CD14-positive monocyte (primary cell): Measurements from ENCODE around the gene LETM1. TPM values are rescaled to one million over a fixed set of nuclear protein-coding genes. Genes with fewer than 3 reads are reported as not detected.

Experiments used
- DNase-seq, 3 donors: peaks; one replicate each; pipeline ENCODE4 v3.0.0-alpha.2; 2011 to 2022
- H2AFZ ChIP-seq: 2 replicates; pipeline ENCODE4 v1.6.0; 2012; ENCODE audit warnings: mild to moderate bottlenecking, low read depth, low read length, inconsistent platforms; ENCODE audit not compliant: insufficient read depth, poor library complexity, severe bottlenecking
- H3K27ac ChIP-seq, 2 donors: 1 replicate in 1 of 2; 2 replicates in 1 of 2; pipeline ENCODE4 v1.5.1; 2012 to 2013; ENCODE audit warnings: low read length in 2 of 2, control low read depth in 1 of 2, inconsistent platforms in 1 of 2, low read depth in 1 of 2, mild to moderate bottlenecking in 1 of 2
- H3K27me3 ChIP-seq, 2 donors: one replicate each; pipeline versions ENCODE4 v1.6.0 to v1.6.1; 2011 to 2013; ENCODE audit warnings: low read length in 2 of 2; ENCODE audit not compliant: control insufficient read depth in 2 of 2, insufficient read depth in 2 of 2
- H3K36me3 ChIP-seq, 2 donors: replicated peaks in 1 of 2; 1 replicate in 1 of 2; 2 replicates in 1 of 2; pipeline versions ENCODE4 v1.5.1 to v1.6.1; 2012 to 2013; ENCODE audit warnings: low read length in 2 of 2, control low read depth in 1 of 2, inconsistent platforms in 1 of 2, mild to moderate bottlenecking in 1 of 2; ENCODE audit not compliant: insufficient read depth in 2 of 2, control insufficient read depth in 1 of 2
- H3K4me1 ChIP-seq, 2 donors: 1 replicate in 1 of 2; 2 replicates in 1 of 2; pipeline versions ENCODE4 v1.5.1 to v1.6.1; 2012 to 2013; ENCODE audit warnings: low read length in 2 of 2, control low read depth in 1 of 2, inconsistent platforms in 1 of 2, mild to moderate bottlenecking in 1 of 2, moderate library complexity in 1 of 2; ENCODE audit not compliant: insufficient read depth in 2 of 2, control insufficient read depth in 1 of 2
- H3K4me2 ChIP-seq: replicated peaks from 2 replicates; pipeline ENCODE3; 2012; ENCODE audit warnings: low read length, moderate library complexity, mild to moderate bottlenecking; ENCODE audit not compliant: poor library complexity, severe bottlenecking; ENCODE audit errors: extremely low read depth
- H3K4me3 ChIP-seq, 3 experiments: fragments of 200-600 bp in 1 of 3; sonication (generic) in 1 of 3; replicated peaks in 1 of 3; 1 replicate in 2 of 3; 2 replicates in 1 of 3; pipeline ENCODE4 v1.5.1; 2011 to 2013; ENCODE audit warnings: low read length in 3 of 3, mild to moderate bottlenecking in 3 of 3, control low read depth in 2 of 3, low read depth in 2 of 3, inconsistent platforms in 1 of 3, moderate library complexity in 1 of 3
- H3K79me2 ChIP-seq: 2 replicates; pipeline ENCODE4 v1.6.0; 2012; ENCODE audit warnings: mild to moderate bottlenecking, control low read depth, inconsistent platforms, low read length, moderate library complexity; ENCODE audit not compliant: insufficient read depth
- H3K9ac ChIP-seq: 2 replicates; pipeline ENCODE4 v1.6.0; 2017; ENCODE audit warnings: low read length, mild to moderate bottlenecking; ENCODE audit not compliant: insufficient read depth, poor library complexity, severe bottlenecking
- H3K9me3 ChIP-seq, 2 donors: replicated peaks in 1 of 2; 1 replicate in 1 of 2; 2 replicates in 1 of 2; pipeline versions ENCODE4 v1.5.1 to v1.6.1; 2012 to 2013; ENCODE audit warnings: low read length in 2 of 2, control low read depth in 1 of 2; ENCODE audit not compliant: control insufficient read depth in 1 of 2, insufficient read depth in 1 of 2
- H4K20me1 ChIP-seq: 2 replicates; pipeline ENCODE4 v1.6.0; 2012; ENCODE audit warnings: mild to moderate bottlenecking, low read length, control low read depth, moderate library complexity; ENCODE audit not compliant: insufficient read depth
- H3K27ac Mint-ChIP-seq, 7 donors: one replicate each; pipeline ENCODE4 v1.8.0; 2020; ENCODE audit warnings: mild to moderate bottlenecking in 7 of 7, mixed read lengths in 7 of 7, moderate library complexity in 6 of 7, inconsistent platforms in 2 of 7
- H3K27me3 Mint-ChIP-seq, 3 donors: one replicate each; pipeline ENCODE4 v1.8.0; 2021 to 2022; ENCODE audit warnings: low read depth in 3 of 3, mild to moderate bottlenecking in 3 of 3, mixed read lengths in 3 of 3, moderate library complexity in 3 of 3, inconsistent platforms in 1 of 3
- H3K36me3 Mint-ChIP-seq, 2 donors: one replicate each; pipeline ENCODE4 v1.8.0; 2020; ENCODE audit warnings: mixed read lengths in 2 of 2, inconsistent platforms in 1 of 2, mild to moderate bottlenecking in 1 of 2
- H3K4me1 Mint-ChIP-seq: one replicate; pipeline ENCODE4 v1.8.0; 2020; ENCODE audit warnings: mild to moderate bottlenecking, mixed read lengths
- H3K4me3 Mint-ChIP-seq, 2 donors: one replicate each; pipeline ENCODE4 v1.8.0; 2020; ENCODE audit warnings: mild to moderate bottlenecking in 2 of 2, mixed read lengths in 2 of 2, moderate library complexity in 1 of 2
- H3K9me3 Mint-ChIP-seq, 7 donors: one replicate each; pipeline ENCODE4 v1.8.0; 2020 to 2022; ENCODE audit warnings: mixed read lengths in 7 of 7, mild to moderate bottlenecking in 6 of 7, moderate library complexity in 6 of 7, inconsistent platforms in 2 of 7
- CTCF ChIP-seq: fragments of 200-600 bp; IDR thresholded peaks from one replicate; pipeline ENCODE4 v1.8.0; 2022; ENCODE audit warnings: antibody characterized with exemption, mild to moderate bottlenecking
- WGBS: methylation state at CpG from one replicate; pipeline ENCODE4 v1.1.5; 2013; ENCODE audit warnings: missing lambda C conversion rate; ENCODE audit not compliant: insufficient coverage; 5-methylcytosine and 5-hydroxymethylcytosine counted together
- intact Hi-C, 2 donors: fragments of 100-400 bp; cut with micrococcal nuclease; formaldehyde crosslinking; loops; one replicate each; pipeline versions ENCODE4 v1.15.0 to v1.15.1; 2023
- polyA plus RNA-seq, 3 donors: library from polyadenylated mRNA; depleted of rRNA in 1 of 3; unstranded in 2 of 3; stranded (reverse) in 1 of 3; fragments of 300-500 nt in 2 of 3; fragments of >200 nt in 1 of 3; fragmentation: Illumina TruSeq in 2 of 3; gene quantifications; 1 replicate in 2 of 3; 2 replicates in 1 of 3; pipeline ENCODE4 v1.2.3, GENCODE V29; 2012 to 2021

LETM1 gene
- polyA plus RNA-seq, 3 donors: 6.2 to 18.6 (median 9.0) TPM

DNA sequence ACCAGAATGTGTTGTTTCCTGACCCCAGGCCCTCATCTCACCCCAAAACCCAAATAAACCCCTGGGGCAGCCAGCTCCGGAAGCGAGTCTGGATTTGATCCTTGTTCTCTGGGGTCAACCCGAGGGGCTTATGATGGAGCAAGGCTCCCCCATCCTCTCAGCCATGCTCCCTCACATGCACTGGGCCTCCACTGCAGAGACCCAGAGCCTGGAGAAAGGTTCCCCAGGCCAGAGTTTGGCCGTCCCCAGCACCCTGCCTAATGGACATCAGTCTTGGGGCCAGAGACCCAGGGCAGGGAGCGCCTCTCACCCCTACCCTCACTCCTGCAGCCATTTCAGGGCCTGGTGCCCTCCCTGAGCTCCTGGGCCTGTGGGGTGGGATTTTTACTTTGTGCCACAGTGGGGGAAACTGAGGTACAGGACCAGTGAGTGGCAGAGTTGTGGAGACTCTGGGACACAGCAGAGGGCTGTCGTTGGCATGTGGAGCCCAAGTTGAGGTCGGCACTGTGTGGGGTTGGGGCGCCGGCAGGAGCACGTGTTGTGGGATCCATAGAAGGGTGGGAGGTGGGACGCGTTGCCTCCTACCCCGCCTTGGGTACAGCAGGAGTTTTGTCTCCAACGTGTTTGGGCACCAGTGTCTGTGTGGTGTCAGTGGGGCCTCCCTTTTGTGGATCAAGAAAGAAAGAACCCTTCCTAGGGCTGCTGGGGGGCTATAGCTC lies 59.3 kb downstream of the LETM1 start:
- DNase-seq: no peak
- WGBS: 96% methylated on average over 6 of the region's 14 CpGs
- intact Hi-C loops: no loop called here
- H3K4me3 Mint-ChIP-seq: peak overlapping the region in 1 of 2 donors; percentile 62
- H3K4me1 Mint-ChIP-seq: peaks cover 2% of the 10 kb centered on the region
- H2AFZ ChIP-seq: no peak overlapping the region
- no peaks in the 10 kb centered on the region for H4K20me1 ChIP-seq
- H3K36me3 ChIP-seq: no peaks in the 10 kb centered on the region
- H3K36me3 Mint-ChIP-seq: no peaks in the 10 kb centered on the region
- H3K4me3 ChIP-seq: no peak overlapping the region
- H3K27me3 Mint-ChIP-seq: peaks cover 33 to 54% (median 43%) of the 10 kb centered on the region in 3 donors
- no peak overlapping the region for H3K27ac ChIP-seq
- no peaks in the 10 kb centered on the region for H3K9me3 ChIP-seq
- H3K4me2 ChIP-seq: no peak overlapping the region
- H3K79me2 ChIP-seq: no peaks in the 10 kb centered on the region
- no peak overlapping the region for H3K27ac Mint-ChIP-seq
- no peak for TF ChIP-seq CTCF
- peaks cover 16 to 46% of the 10 kb centered on the region in 2 donors for H3K27me3 ChIP-seq
- peaks cover 5 to 16% of the 10 kb centered on the region in 2 donors for H3K4me1 ChIP-seq
- peaks cover 0 to 5% (median 2%) of the 10 kb centered on the region in 7 donors for H3K9me3 Mint-ChIP-seq
- H3K9ac ChIP-seq: no peak overlapping the region

GRCh38 chr4:1795299-1796195 lies 60.4 kb downstream of the LETM1 start:
- TF ChIP-seq CTCF: no peak
- no peak overlapping the region for H3K9ac ChIP-seq
- peaks cover 42 to 64% (median 50%) of the 10 kb centered on the region in 3 donors for H3K27me3 Mint-ChIP-seq
- no peak overlapping the region for H3K27ac Mint-ChIP-seq
- H3K27me3 ChIP-seq: peaks cover 16 to 56% of the 10 kb centered on the region in 2 donors
- H3K9me3 Mint-ChIP-seq: peaks cover 0 to 5% (median 3%) of the 10 kb centered on the region in 7 donors
- H3K36me3 ChIP-seq: no peaks in the 10 kb centered on the region
- no peaks in the 10 kb centered on the region for H4K20me1 ChIP-seq
- H3K36me3 Mint-ChIP-seq: no peaks in the 10 kb centered on the region
- H3K27ac ChIP-seq: no peak overlapping the region
- DNase-seq: no peak
- H3K4me1 Mint-ChIP-seq: peaks cover 2% of the 10 kb centered on the region
- peak overlapping the region in 1 of 2 donors; percentile 62 for H3K4me3 Mint-ChIP-seq
- H3K4me1 ChIP-seq: peaks cover 5 to 16% of the 10 kb centered on the region in 2 donors
- H3K4me2 ChIP-seq: peak overlapping the region; percentile 59
- no peak overlapping the region for H3K4me3 ChIP-seq
- no peaks in the 10 kb centered on the region for H3K79me2 ChIP-seq
- intact Hi-C loops: no loop called here
- H3K9me3 ChIP-seq: no peaks in the 10 kb centered on the region
- 62% methylated on average over 12 of the region's 32 CpGs for WGBS
- no peak overlapping the region for H2AFZ ChIP-seq
